Left lung (tissue), 10 donors: Measurements from ENCODE around the gene NEGR1. TPM values are rescaled to one million over a fixed set of nuclear protein-coding genes. Genes with fewer than 3 reads are reported as not detected.

Experiments
- ATAC-seq: fragments of 200-7000 bp; cut with Tn5 transposase; one replicate; pipeline ENCODE4 v1.9.1; 2020; ENCODE audit warnings: moderate library complexity
- DNase-seq, 4 donors: peaks; one replicate each; pipeline ENCODE4 v3.0.0-alpha.2; 2013 to 2020
- H3K27ac ChIP-seq, 2 donors: fragments of 200-600 bp; sonication (generic) in 1 of 2; one replicate each; pipeline versions ENCODE4 v1.5.0 to v1.8.0; 2020 to 2021
- H3K27me3 ChIP-seq, 2 donors: fragments of 200-600 bp; sonication (generic) in 1 of 2; one replicate each; pipeline versions ENCODE4 v1.5.0 to v1.8.0; 2020 to 2021
- H3K36me3 ChIP-seq, 2 donors: fragments of 200-600 bp; sonication (generic) in 1 of 2; one replicate each; pipeline versions ENCODE4 v1.5.0 to v1.8.0; 2020 to 2021
- H3K4me1 ChIP-seq, 2 donors: fragments of 200-600 bp; one replicate each; pipeline ENCODE4 v1.8.0; 2021
- H3K4me3 ChIP-seq, 2 donors: fragments of 200-600 bp; sonication (generic) in 1 of 2; one replicate each; pipeline versions ENCODE4 v1.5.0 to v1.8.0; 2020 to 2021; ENCODE audit warnings: mild to moderate bottlenecking in 1 of 2
- H3K9me3 ChIP-seq, 2 donors: fragments of 200-600 bp; sonication (generic) in 1 of 2; one replicate each; pipeline versions ENCODE4 v1.5.0 to v1.8.0; 2020 to 2021
- CTCF ChIP-seq, 2 donors: fragments of 200-600 bp; sonication (generic) in 1 of 2; IDR thresholded peaks; one replicate each; pipeline versions ENCODE4 v1.5.0 to v1.8.0; 2021; ENCODE audit warnings: antibody characterized with exemption in 2 of 2
- intact Hi-C, 2 donors: fragments of 100-400 bp; cut with DNase I; formaldehyde crosslinking; loops; one replicate each; pipeline versions ENCODE4 v1.11.2 to v1.14.2; 2022
- polyA plus RNA-seq, 6 donors: library from polyadenylated mRNA; unstranded; fragments of 120-200 nt; gene quantifications; one replicate each; pipeline ENCODE4 v1.2.1, GENCODE V29; 2013; ENCODE audit not compliant: insufficient read length in 6 of 6
- total RNA-seq, 2 donors: library from RNA; stranded (reverse); fragmentation: NEBNext Ultra II Directional; extraction: Animal tissue kit (Norgen Biotek cat#: 25700); gene quantifications; one replicate each; pipeline ENCODE4 v1.2.1, GENCODE V29; 2021
- donor health status: DM: no; HTN: yes; CAD: no.
- donor health status: DM: no; HTN: no; CAD: no.

NEGR1 gene
- total and polyA plus RNA-seq, 8 donors = 2.4 to 5.7 (median 3.5) TPM

DNA sequence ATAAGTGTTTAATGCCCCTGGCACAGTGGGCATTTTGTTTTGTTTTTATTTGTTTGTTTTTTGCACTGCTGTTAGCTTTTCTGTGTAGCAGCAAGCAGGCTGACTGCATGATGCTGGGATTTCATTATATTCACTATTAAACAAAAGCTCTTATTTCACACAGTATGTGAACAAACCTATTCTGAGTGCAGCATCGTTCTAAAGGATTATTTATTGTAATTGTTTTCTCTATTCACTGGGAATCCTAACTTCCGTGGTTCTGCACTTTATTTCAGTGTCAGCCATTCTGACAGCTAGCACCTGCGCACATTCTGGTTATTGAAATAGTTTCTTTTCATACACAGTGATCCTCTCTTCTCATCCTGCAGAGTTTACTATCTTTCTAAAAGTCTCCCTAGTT, 595.0 kb downstream of the NEGR1 start:
- intact Hi-C loops = no loop called here
- H3K27me3 ChIP-seq = no peaks in the 10 kb centered on the region

GRCh38 chr1:71676979-71677925, 605.1 kb downstream of the NEGR1 start:
- no peaks in the 10 kb centered on the region for H3K36me3 ChIP-seq
- intact Hi-C loops = no loop called here
- no peak overlapping the region for H3K4me3 ChIP-seq
- no peaks in the 10 kb centered on the region for H3K27me3 ChIP-seq
- no peaks in the 10 kb centered on the region for H3K9me3 ChIP-seq
- DNase-seq = no peak
- H3K4me1 ChIP-seq = no peaks in the 10 kb centered on the region
- TF ChIP-seq CTCF (IDR thresholded peaks at IDR 0.05) = no peak
- ATAC-seq = no peak
- H3K27ac ChIP-seq = no peak overlapping the region

More for the DNA sequence above, 595.0 kb downstream of the NEGR1 start:
- no peaks in the 10 kb centered on the region for H3K9me3 ChIP-seq
- no peak overlapping the region for H3K27ac ChIP-seq
- no peak overlapping the region for H3K4me3 ChIP-seq
- H3K36me3 ChIP-seq = no peaks in the 10 kb centered on the region
- ATAC-seq (no peak), DNase-seq (no peak)
- H3K4me1 ChIP-seq = no peaks in the 10 kb centered on the region
- TF ChIP-seq CTCF (IDR thresholded peaks at IDR 0.05) = no peak

- intact Hi-C loops = no loop called here
- no peak overlapping the region for H3K27ac ChIP-seq
- no peak for ATAC-seq
- no peaks in the 10 kb centered on the region for H3K4me1 ChIP-seq
- H3K4me3 ChIP-seq = no peak overlapping the region
- TF ChIP-seq CTCF (IDR thresholded peaks at IDR 0.05) = no peak
- H3K36me3 ChIP-seq = no peaks in the 10 kb centered on the region
- H3K9me3 ChIP-seq = no peaks in the 10 kb centered on the region
- no peaks in the 10 kb centered on the region for H3K27me3 ChIP-seq
- DNase-seq = no peak
These were observed 614.3 kb downstream of the NEGR1 start for GRCh38 chr1:71668065-71668464.

DNA sequence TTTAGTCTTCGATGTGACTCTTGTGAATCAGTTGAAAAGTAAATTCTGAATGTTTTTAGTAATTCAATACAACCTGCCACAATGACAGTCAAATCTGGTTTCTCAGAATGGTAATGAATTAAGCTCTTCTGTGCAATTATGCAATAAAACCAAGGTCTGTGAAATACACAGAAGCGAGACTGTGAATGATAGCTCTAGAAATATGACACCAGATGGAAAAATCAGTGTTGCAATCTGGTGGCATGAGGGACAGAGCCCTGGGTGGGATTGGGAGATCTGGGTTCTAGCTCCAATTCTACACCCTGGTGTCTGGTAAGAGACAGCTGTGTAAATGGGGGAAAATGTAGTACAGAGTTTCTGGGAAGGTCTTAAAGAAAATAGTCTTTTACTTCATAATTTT, 615.1 kb downstream of the NEGR1 start:
- DNase-seq = no peak
- no peak for ATAC-seq
- Histone ChIP-seq H3K9me3 (no peaks in the 10 kb centered on the region), H3K4me1 (no peaks in the 10 kb centered on the region), H3K4me3 (no peak overlapping the region), H3K36me3 (no peaks in the 10 kb centered on the region), H3K27ac (no peak overlapping the region), H3K27me3 (no peaks in the 10 kb centered on the region)
- intact Hi-C loops = no loop called here
- TF ChIP-seq CTCF (IDR thresholded peaks at IDR 0.05) = no peak

DNA sequence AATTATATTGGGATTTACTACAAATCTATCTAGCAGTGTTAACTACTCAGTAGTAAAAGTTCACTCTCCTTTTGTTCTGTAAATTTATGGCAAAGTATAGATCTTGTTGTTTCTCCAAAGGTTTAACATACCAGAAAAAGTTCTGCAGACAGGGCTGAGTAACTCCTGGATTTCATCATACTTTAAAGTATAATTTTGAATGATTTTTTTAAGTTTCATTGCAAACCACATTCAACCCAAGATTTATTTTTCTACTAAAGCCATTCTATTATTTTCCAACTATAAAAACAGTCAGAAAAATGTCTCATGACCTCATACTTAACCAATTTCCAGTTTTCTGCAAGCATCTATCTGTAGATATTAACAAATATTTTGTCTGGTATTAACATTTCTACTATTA, 615.7 kb downstream of the NEGR1 start:
- intact Hi-C loops = no loop called here
- Histone ChIP-seq H3K36me3 (no peaks in the 10 kb centered on the region), H3K9me3 (no peaks in the 10 kb centered on the region), H3K27me3 (no peaks in the 10 kb centered on the region), H3K27ac (no peak overlapping the region), H3K4me3 (no peak overlapping the region), H3K4me1 (no peaks in the 10 kb centered on the region)
- no peak for TF ChIP-seq CTCF (IDR thresholded peaks at IDR 0.05)
- DNase-seq (no peak), ATAC-seq (no peak)
